Loucy (cell line): ENCODE data around the gene LDLRAD4.

Experiments
- H2AFZ ChIP-seq: fragments of 200-600 bp; sonication (generic); 2 replicates; pipeline ENCODE4 v1.6.0; 2016; ENCODE audit warnings: antibody characterized with exemption, mild to moderate bottlenecking, low read length, moderate library complexity
- H3F3A ChIP-seq: fragments of 200-600 bp; 2 replicates; pipeline ENCODE4 v1.6.0; 2016; ENCODE audit warnings: antibody characterized with exemption, low read depth, mild to moderate bottlenecking
- H3K27me3 ChIP-seq: fragments of 200-600 bp; sonication (generic); 2 replicates; pipeline ENCODE4 v1.6.1; 2014; ENCODE audit warnings: low read length, mild to moderate bottlenecking; ENCODE audit not compliant: insufficient read depth, poor library complexity, severe bottlenecking
- H3K36me3 ChIP-seq: fragments of 200-600 bp; sonication (generic); 2 replicates; pipeline ENCODE4 v1.6.1; 2016; ENCODE audit warnings: low read length; ENCODE audit not compliant: insufficient read depth
- H3K4me1 ChIP-seq: fragments of 200-600 bp; sonication (generic); 2 replicates; pipeline ENCODE4 v1.5.1; 2014; ENCODE audit warnings: low read length, mild to moderate bottlenecking; ENCODE audit not compliant: insufficient read depth, poor library complexity, severe bottlenecking
- H3K4me2 ChIP-seq: fragments of 200-600 bp; sonication (generic); 2 replicates; pipeline ENCODE4 v1.6.0; 2014; ENCODE audit warnings: antibody characterized with exemption, low read length, low read depth, mild to moderate bottlenecking; ENCODE audit not compliant: poor library complexity, severe bottlenecking
- H3K4me3 ChIP-seq: fragments of 200-600 bp; sonication (generic); 2 replicates; pipeline ENCODE4 v1.5.1; 2014; ENCODE audit warnings: low read length, mild to moderate bottlenecking, mixed read lengths; ENCODE audit not compliant: poor library complexity, severe bottlenecking
- H3K79me2 ChIP-seq: fragments of 200-600 bp; sonication (generic); 2 replicates; pipeline ENCODE4 v1.6.1; 2014; ENCODE audit warnings: low read length; ENCODE audit not compliant: insufficient read depth
- H3K9ac ChIP-seq: fragments of 200-600 bp; sonication (generic); 2 replicates; pipeline ENCODE4 v1.6.0; 2014; ENCODE audit warnings: mild to moderate bottlenecking, low read depth, low read length, moderate library complexity; ENCODE audit not compliant: poor library complexity, severe bottlenecking
- H3K9me2 ChIP-seq: fragments of 200-600 bp; sonication (generic); replicated peaks from 2 replicates; pipeline ENCODE4 v1.6.1; 2016; ENCODE audit warnings: low read depth, low read length, mixed read lengths
- H3K9me3 ChIP-seq: fragments of 200-600 bp; sonication (generic); 2 replicates; pipeline ENCODE4 v1.6.1; 2014; ENCODE audit warnings: mild to moderate bottlenecking, antibody characterized with exemption, low read length, low read depth; ENCODE audit not compliant: insufficient read depth
- H4K20me1 ChIP-seq: fragments of 200-600 bp; sonication (generic); 2 replicates; pipeline ENCODE4 v1.6.0; 2014; ENCODE audit warnings: antibody characterized with exemption, low read length, mild to moderate bottlenecking; ENCODE audit not compliant: insufficient read depth, poor library complexity, severe bottlenecking
- EZH2phosphoT487 ChIP-seq: fragments of 200-600 bp; IDR thresholded peaks from 2 replicates; pipeline ENCODE4 v1.6.1; 2018; ENCODE audit warnings: antibody characterized with exemption, mild to moderate bottlenecking, moderate library complexity, borderline replicate concordance
- TF ChIP-seq, protein P1 (sequence below): fragments of 200-600 bp; sonication (generic); conservative IDR thresholded peaks from 2 replicates; pipeline ENCODE4 v1.5.1; 2014; ENCODE audit warnings: mild to moderate bottlenecking, antibody characterized with exemption, low read length

The LDLRAD4 gene

DNA sequence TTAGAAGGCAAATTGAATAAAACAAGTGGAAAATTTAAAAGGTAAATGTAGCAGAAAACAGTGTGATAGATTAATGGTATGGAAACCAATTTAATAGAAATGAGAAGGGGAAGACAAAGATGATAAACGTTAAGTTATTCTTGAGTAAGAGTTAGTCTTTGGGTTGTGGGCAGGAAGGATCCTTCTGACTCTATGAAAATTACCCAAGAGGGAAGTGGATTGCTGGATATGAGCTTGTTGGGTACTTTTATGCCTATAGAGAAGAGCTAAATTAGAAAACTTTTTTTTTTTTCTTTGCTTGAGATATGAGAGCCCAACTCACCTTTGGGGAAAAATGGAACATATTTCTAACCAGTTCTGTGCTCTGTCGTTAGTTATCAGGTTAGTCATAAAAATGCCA lies 144.0 kb downstream of the LDLRAD4 start:
- H3K36me3 ChIP-seq, result no peaks in the 10 kb centered on the region
- TF ChIP-seq, protein P1, sequence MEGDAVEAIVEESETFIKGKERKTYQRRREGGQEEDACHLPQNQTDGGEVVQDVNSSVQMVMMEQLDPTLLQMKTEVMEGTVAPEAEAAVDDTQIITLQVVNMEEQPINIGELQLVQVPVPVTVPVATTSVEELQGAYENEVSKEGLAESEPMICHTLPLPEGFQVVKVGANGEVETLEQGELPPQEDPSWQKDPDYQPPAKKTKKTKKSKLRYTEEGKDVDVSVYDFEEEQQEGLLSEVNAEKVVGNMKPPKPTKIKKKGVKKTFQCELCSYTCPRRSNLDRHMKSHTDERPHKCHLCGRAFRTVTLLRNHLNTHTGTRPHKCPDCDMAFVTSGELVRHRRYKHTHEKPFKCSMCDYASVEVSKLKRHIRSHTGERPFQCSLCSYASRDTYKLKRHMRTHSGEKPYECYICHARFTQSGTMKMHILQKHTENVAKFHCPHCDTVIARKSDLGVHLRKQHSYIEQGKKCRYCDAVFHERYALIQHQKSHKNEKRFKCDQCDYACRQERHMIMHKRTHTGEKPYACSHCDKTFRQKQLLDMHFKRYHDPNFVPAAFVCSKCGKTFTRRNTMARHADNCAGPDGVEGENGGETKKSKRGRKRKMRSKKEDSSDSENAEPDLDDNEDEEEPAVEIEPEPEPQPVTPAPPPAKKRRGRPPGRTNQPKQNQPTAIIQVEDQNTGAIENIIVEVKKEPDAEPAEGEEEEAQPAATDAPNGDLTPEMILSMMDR, result no peak
- TF ChIP-seq EZH2phosphoT487, result no peak
- H3K27me3 ChIP-seq, result no peaks in the 10 kb centered on the region
- H4K20me1 ChIP-seq, result no peaks in the 10 kb centered on the region
- H3K9ac ChIP-seq, result no peak overlapping the region
- H3K4me1 ChIP-seq, result peaks cover 6% of the 10 kb centered on the region
- H3K79me2 ChIP-seq, result 0 out of 2 replicates have a peak, but pooled peaks cover 7% of the 10 kb centered on the region
- H3K4me2 ChIP-seq, result no peak overlapping the region
- no peaks in the 10 kb centered on the region for H3F3A ChIP-seq
- no peak overlapping the region for H3K4me3 ChIP-seq
- no peaks in the 10 kb centered on the region for H3K9me2 ChIP-seq
- H2AFZ ChIP-seq, result no peak overlapping the region
- no peaks in the 10 kb centered on the region for H3K9me3 ChIP-seq

DNA sequence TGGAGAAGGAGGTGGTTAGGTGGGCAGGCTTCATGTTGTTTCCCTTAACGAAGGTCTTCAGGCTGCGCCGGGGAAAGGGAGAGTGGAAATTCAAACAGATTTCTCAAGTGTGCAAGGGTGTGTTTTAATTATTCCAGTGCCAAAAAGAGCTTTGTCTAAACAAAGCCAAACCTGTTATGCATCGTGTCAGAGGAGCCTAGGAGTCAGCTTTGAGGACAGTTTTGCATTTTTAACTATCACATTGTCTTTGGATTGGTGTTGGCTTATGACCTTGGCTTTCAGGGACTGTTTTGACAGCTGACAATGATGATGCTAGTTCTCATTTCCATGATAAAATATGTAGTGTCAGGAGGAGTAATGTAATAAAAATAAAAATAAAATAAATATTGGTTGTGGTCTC lies 144.8 kb downstream of the LDLRAD4 start:
- TF ChIP-seq, protein P1, result no peak
- no peak for TF ChIP-seq EZH2phosphoT487
- no peak overlapping the region for H3K4me2 ChIP-seq
- H3K36me3 ChIP-seq, result no peaks in the 10 kb centered on the region
- H2AFZ ChIP-seq, result no peak overlapping the region
- H3K9me3 ChIP-seq, result no peaks in the 10 kb centered on the region
- no peaks in the 10 kb centered on the region for H3K9me2 ChIP-seq
- H3K4me3 ChIP-seq, result no peak overlapping the region
- H3F3A ChIP-seq, result no peaks in the 10 kb centered on the region
- peaks cover 10% of the 10 kb centered on the region; the same call in 1 of the 2 replicates for H3K79me2 ChIP-seq
- H3K27me3 ChIP-seq, result no peaks in the 10 kb centered on the region
- H3K9ac ChIP-seq, result no peak overlapping the region
- no peaks in the 10 kb centered on the region for H4K20me1 ChIP-seq
- H3K4me1 ChIP-seq, result peaks cover 6% of the 10 kb centered on the region

DNA sequence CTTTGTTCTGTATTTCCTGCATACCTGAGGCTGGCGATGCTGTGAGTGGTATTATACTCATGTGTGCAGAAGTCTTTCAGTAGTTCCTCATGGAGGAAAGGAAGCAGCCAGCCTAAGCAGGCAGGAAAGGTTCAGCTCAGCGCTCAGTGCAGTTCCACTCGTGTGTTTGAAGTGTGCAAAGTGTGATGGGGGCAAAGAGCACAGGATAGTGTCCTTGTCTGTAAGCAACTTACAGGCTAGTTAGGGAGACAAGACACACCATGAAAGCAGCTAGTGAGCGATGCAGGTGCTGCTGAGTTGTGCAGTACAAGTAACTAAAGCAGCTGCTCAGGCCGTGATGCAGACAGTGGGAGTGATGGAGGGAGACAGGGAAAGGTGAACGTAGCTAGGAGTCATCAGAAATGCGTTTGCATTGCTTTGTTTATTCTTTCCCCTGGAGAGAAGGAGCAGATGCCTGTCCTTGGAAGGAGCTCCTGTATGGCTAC lies 146.2 kb downstream of the LDLRAD4 start:
- Histone ChIP-seq H3K36me3 (no peaks in the 10 kb centered on the region), H3K4me1 (no peaks in the 10 kb centered on the region)

More for the DNA sequence above, 146.2 kb downstream of the LDLRAD4 start:
- no peak overlapping the region for H2AFZ ChIP-seq
- H3K9me3 ChIP-seq, result no peaks in the 10 kb centered on the region
- no peak overlapping the region for H3K4me2 ChIP-seq
- H3K4me3 ChIP-seq, result no peak overlapping the region
- no peaks in the 10 kb centered on the region for H3K9me2 ChIP-seq
- H3K79me2 ChIP-seq, result peaks cover 8% of the 10 kb centered on the region; the same call in 1 of the 2 replicates
- H3K9ac ChIP-seq, result no peak overlapping the region
- TF ChIP-seq, protein P1, result no peak
- no peak for TF ChIP-seq EZH2phosphoT487
- H3F3A ChIP-seq, result no peaks in the 10 kb centered on the region
- no peaks in the 10 kb centered on the region for H3K27me3 ChIP-seq
- no peaks in the 10 kb centered on the region for H4K20me1 ChIP-seq
